ENCODE measurements around the gene PICALM. TPM values are rescaled to one million over a fixed set of nuclear protein-coding genes. Genes with fewer than 3 reads are reported as not detected.

The PICALM gene
- total and polyA plus RNA-seq, 10 of the 15 experiments (the other 5 are each of a cell fraction or from before 2014, with no cell fraction given) = 4.3 to 150 (median 41.8) TPM

- no peak for TF ChIP-seq EGR1 (IDR thresholded peaks at IDR 0.05; ENCODE audit: borderline replicate concordance in 1 of 2, low read depth in 2 of 2, low read length in 2 of 2)
- no peak for TF ChIP-seq SMARCA5 (IDR thresholded peaks at IDR 0.05)
- TF ChIP-seq PRDM15 (CRISPR knock-in tag; IDR thresholded peaks at IDR 0.05) = no peak
- no peak for TF ChIP-seq USF1 (IDR thresholded peaks at IDR 0.05; ENCODE audit: borderline replicate concordance, extremely low read length, insufficient read depth, low read depth, low read length)
- no peak for TF ChIP-seq RELB (IDR thresholded peaks at IDR 0.05; ENCODE audit: low read depth)
Observed at GRCh38 chr11:86087256-86087655, 18.4 kb upstream of the PICALM start (continued).

- BruUV-seq (replicated peaks) = no TSS peak
- DNase-seq (ENCODE audit: low read depth, low spot score) = no peak
- H3K4me1 ChIP-seq (ENCODE audit: control insufficient read depth, insufficient read depth, low read length) = no peaks in the 10 kb centered on the region
- no peaks in the 10 kb centered on the region for H3K9me3 ChIP-seq (replicated peaks; ENCODE audit: control insufficient read depth, insufficient read depth, low read length)
- SMC1A ChIA-PET (ENCODE audit: uncharacterized antibody, unreplicated experiment) = interaction anchor here (1.6 kb wide), 1 partner anchor 8 kb away, joined by 5 read pairs; no protein-coding TSS in a partner anchor
- no peaks in the 10 kb centered on the region for H3K36me3 ChIP-seq (ENCODE audit: control insufficient read depth in 2 of 2, insufficient read depth in 2 of 2, low read length in 1 of 2)
- in situ Hi-C loops (cut with MboI) (no loop called here), intact Hi-C loops (cut with micrococcal nuclease; ENCODE audit: unreplicated experiment) (no loop called here)
- CTCF ChIA-PET = no interaction called here
- no peak overlapping the region for H3K27ac ChIP-seq (ENCODE audit: control insufficient read depth, insufficient read depth)
- WGBS (ENCODE audit: insufficient coverage, insufficient replicate concordance, low lambda C conversion rate, missing lambda C conversion rate) = 81% methylated on average over 3 of the region's 3 CpGs
- POLR2A ChIA-PET = no interaction called here
- H2AFZ ChIP-seq (ENCODE audit: control insufficient read depth, low read depth, low read length) = no peak overlapping the region
- RAD21 ChIA-PET (ENCODE audit: unreplicated experiment) = no interaction called here
- H3K9ac ChIP-seq (ENCODE audit: control insufficient read depth, insufficient read depth, low read length) = no peak overlapping the region
- ATAC-seq = no peak
- H3K27me3 ChIP-seq (replicated peaks in 1 of 2; ENCODE audit: control insufficient read depth in 2 of 2, insufficient read depth in 2 of 2, low read length in 1 of 2) = no peaks in the 10 kb centered on the region
- no peaks in the 10 kb centered on the region for H3K79me2 ChIP-seq (ENCODE audit: control insufficient read depth, insufficient read depth, low read length)
- H4K20me1 ChIP-seq (ENCODE audit: control insufficient read depth, insufficient read depth) = no peaks in the 10 kb centered on the region
- no peak for FAIRE-seq
- no peak overlapping the region for H3K4me2 ChIP-seq (ENCODE audit: control insufficient read depth, insufficient read depth)
- no peak overlapping the region for H3K4me3 ChIP-seq
- no peak for TF ChIP-seq ZSCAN29 (IDR thresholded peaks at IDR 0.05)
- no peak for TF ChIP-seq ASH2L (IDR thresholded peaks at IDR 0.05; ENCODE audit: borderline replicate concordance, low read depth)
- no peak for TF ChIP-seq CBX5 (IDR thresholded peaks at IDR 0.05; ENCODE audit: low read depth)
- no peak for TF ChIP-seq PBX3 (IDR thresholded peaks at IDR 0.05; ENCODE audit: insufficient replicate concordance, low read depth, low read length)
- no peak for TF ChIP-seq DPF2 (IDR thresholded peaks at IDR 0.05)
- no peak for TF ChIP-seq NR2F1 (conservative IDR thresholded peaks at IDR 0.05)
- no peak for TF ChIP-seq TBL1XR1 (IDR thresholded peaks at IDR 0.05; ENCODE audit: low read depth, low read length)
- TF ChIP-seq BMI1 (IDR thresholded peaks at IDR 0.05; ENCODE audit: borderline replicate concordance) = no peak
- no peak for TF ChIP-seq FOXM1 (IDR thresholded peaks at IDR 0.05; ENCODE audit: low read depth, low read length)
- TF ChIP-seq NR2C1 (IDR thresholded peaks at IDR 0.05) = no peak
- no peak for TF ChIP-seq ZNF384 (IDR thresholded peaks at IDR 0.05; ENCODE audit: borderline replicate concordance, low read depth, low read length)
- TF ChIP-seq ZNF24 (IDR thresholded peaks at IDR 0.05) = no peak
Observed at GRCh38 chr11:86081455-86081854, 12.6 kb upstream of the PICALM start.

Measured in GM12878 (cell line).